Stimulated activated CD8-positive, alpha-beta memory T cell treated with anti-CD3 and anti-CD28 coated beads, Interleukin-7, amount 100 ng/mL, for 4 hours (primary cell): ENCODE data around the gene PODXL2.
"Not testable (repeated sequence)": the region's sequence is repeated elsewhere in the genome, so short reads cannot be mapped to it uniquely, and the experiment has no call there.

Experiments
- DNase-seq, 2 donors: peaks; one replicate each; pipeline ENCODE4 v3.0.0-alpha.2; 2020; ENCODE audit warnings: low read depth in 2 of 2

PODXL2 gene

GRCh38 chr3:127630811-127631714 is 2.1 kb downstream of the PODXL2 start:
- DNase-seq: no peak

GRCh38 chr3:127632035-127632820 is 3.2 kb downstream of the PODXL2 start:
- DNase-seq: no peak

GRCh38 chr3:127634653-127635052 is 5.7 kb downstream of the PODXL2 start:
- DNase-seq: no peak

GRCh38 chr3:127637546-127637945 is 8.6 kb downstream of the PODXL2 start:
- DNase-seq: no peak

- no peak for DNase-seq
Observed at GRCh38 chr3:127637971-127638370, 9.0 kb downstream of the PODXL2 start.

- DNase-seq: no peak
Observed at GRCh38 chr3:127639173-127640041, 10.4 kb downstream of the PODXL2 start.

- no peak for DNase-seq
Observed at GRCh38 chr3:127640042-127640355, 11.0 kb downstream of the PODXL2 start.

- no peak for DNase-seq
Observed at GRCh38 chr3:127644641-127645370, 15.8 kb downstream of the PODXL2 start.

- DNase-seq: no peak
Observed at GRCh38 chr3:127645371-127646015, 16.5 kb downstream of the PODXL2 start.

- DNase-seq: no peak
Observed at GRCh38 chr3:127646501-127647046, 17.6 kb downstream of the PODXL2 start.

GRCh38 chr3:127647166-127647844 is 18.3 kb downstream of the PODXL2 start:
- DNase-seq: no peak

- DNase-seq: no peak
Observed at GRCh38 chr3:127647845-127648204, 18.8 kb downstream of the PODXL2 start.

GRCh38 chr3:127650236-127650635 is 21.3 kb downstream of the PODXL2 start:
- no peak for DNase-seq

GRCh38 chr3:127651516-127652172 is 22.7 kb downstream of the PODXL2 start:
- no peak for DNase-seq

GRCh38 chr3:127652246-127652995 is 23.4 kb downstream of the PODXL2 start:
- DNase-seq: no peak

GRCh38 chr3:127654374-127654773 is 25.4 kb downstream of the PODXL2 start:
- DNase-seq: no peak

GRCh38 chr3:127654993-127655392 is 26.0 kb downstream of the PODXL2 start:
- DNase-seq: not testable (repeated sequence)

GRCh38 chr3:127655641-127656040 is 26.7 kb downstream of the PODXL2 start:
- no peak for DNase-seq

GRCh38 chr3:127656906-127657305 is 27.9 kb downstream of the PODXL2 start:
- DNase-seq: no peak
